K562 (cell line): Measurements from ENCODE around the gene MCCC1.

Experiments used
- CBFB ChIP-seq: sonication (generic); formaldehyde crosslinking; IDR thresholded peaks from 2 replicates; pipeline ENCODE4 v1.4.0; 2020; ENCODE audit warnings: mild to moderate bottlenecking, missing genetic modification reagents
- CSDE1 ChIP-seq, 2 experiments: fragments of 450-650 bp; IDR thresholded peaks; 2 replicates each; pipeline ENCODE4 v1.6.1; 2016; ENCODE audit warnings: mild to moderate bottlenecking in 1 of 2
- MYNN ChIP-seq, 2 experiments: sonication (generic); formaldehyde crosslinking in 1 of 2; IDR thresholded peaks; 2 replicates each; pipeline versions ENCODE4 v1.5.0 to v1.6.1; 2016 to 2020; ENCODE audit warnings: antibody characterized with exemption in 1 of 2, missing genetic modification reagents in 1 of 2
- TARDBP ChIP-seq: fragments of 450-650 bp; IDR thresholded peaks from 2 replicates; pipeline ENCODE4 v1.6.1; 2016
- ZEB2 ChIP-seq: fragments of 450-650 bp; IDR thresholded peaks from 2 replicates; pipeline ENCODE4 v1.6.1; 2016
- ZNF778 ChIP-seq: fragments of 450-650 bp; formaldehyde crosslinking; IDR thresholded peaks from 2 replicates; pipeline ENCODE4 v1.4.0; 2020; ENCODE audit warnings: mild to moderate bottlenecking, moderate library complexity
- TF ChIP-seq, protein P1 (sequence below), 3 experiments: IDR thresholded peaks in 2 of 3; conservative IDR thresholded peaks in 1 of 3; 2 replicates each; pipeline ENCODE4 v1.5.1; 2011 to 2012; ENCODE audit warnings: low read length in 3 of 3, mild to moderate bottlenecking in 3 of 3, control low read depth in 2 of 3, improper control_type of control experiment in 1 of 3, inconsistent platforms in 1 of 3, low read depth in 1 of 3, mixed read lengths in 1 of 3, moderate library complexity in 1 of 3; ENCODE audit not compliant: insufficient read depth in 2 of 3
- TF ChIP-seq, protein P2 (sequence below): sonication (generic); formaldehyde crosslinking; IDR thresholded peaks from 2 replicates; pipeline ENCODE4 v1.8.0; 2022; ENCODE audit warnings: mild to moderate bottlenecking, missing genetic modification reagents
- TF ChIP-seq, protein P3 (sequence below): sonication (generic); formaldehyde crosslinking; IDR thresholded peaks from 2 replicates; pipeline ENCODE4 v1.8.0; 2023; ENCODE audit warnings: missing genetic modification reagents, mild to moderate bottlenecking, borderline replicate concordance
- TF ChIP-seq, protein P4 (sequence below): conservative IDR thresholded peaks from 2 replicates; pipeline ENCODE4 v1.6.1; 2011; ENCODE audit warnings: low read depth, mild to moderate bottlenecking, low read length; ENCODE audit not compliant: control insufficient read depth

DNA sequence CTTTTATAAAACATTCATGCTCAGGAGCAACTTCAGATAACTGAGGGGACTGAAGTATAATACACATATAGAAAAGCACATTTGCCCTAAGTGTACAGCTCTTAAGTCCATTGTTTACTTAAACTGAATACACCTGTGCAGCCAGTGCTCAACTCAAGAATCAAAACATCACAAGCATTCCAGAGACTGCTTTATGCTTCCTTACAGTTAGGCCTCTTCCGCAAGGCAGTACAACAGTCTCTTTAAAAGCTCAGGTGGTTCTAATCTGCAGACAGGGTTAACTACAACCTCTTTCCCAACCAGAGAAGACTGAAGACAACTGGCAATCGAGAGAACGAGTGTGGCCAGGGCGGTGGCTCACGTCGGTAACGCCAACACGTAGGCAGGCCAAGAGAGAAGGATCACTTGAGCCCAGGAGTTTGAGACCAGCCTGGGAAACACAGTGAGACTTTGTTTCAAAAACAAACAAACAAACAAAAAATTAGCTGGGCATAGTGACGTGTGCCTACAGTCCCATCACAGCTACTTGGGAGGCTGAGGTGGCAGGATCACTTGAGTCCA is 16.9 kb downstream of the MCCC1 start:
- TF ChIP-seq, protein P1, sequence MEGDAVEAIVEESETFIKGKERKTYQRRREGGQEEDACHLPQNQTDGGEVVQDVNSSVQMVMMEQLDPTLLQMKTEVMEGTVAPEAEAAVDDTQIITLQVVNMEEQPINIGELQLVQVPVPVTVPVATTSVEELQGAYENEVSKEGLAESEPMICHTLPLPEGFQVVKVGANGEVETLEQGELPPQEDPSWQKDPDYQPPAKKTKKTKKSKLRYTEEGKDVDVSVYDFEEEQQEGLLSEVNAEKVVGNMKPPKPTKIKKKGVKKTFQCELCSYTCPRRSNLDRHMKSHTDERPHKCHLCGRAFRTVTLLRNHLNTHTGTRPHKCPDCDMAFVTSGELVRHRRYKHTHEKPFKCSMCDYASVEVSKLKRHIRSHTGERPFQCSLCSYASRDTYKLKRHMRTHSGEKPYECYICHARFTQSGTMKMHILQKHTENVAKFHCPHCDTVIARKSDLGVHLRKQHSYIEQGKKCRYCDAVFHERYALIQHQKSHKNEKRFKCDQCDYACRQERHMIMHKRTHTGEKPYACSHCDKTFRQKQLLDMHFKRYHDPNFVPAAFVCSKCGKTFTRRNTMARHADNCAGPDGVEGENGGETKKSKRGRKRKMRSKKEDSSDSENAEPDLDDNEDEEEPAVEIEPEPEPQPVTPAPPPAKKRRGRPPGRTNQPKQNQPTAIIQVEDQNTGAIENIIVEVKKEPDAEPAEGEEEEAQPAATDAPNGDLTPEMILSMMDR (IDR thresholded peaks at IDR 0.05 in 2 of 3, conservative IDR thresholded peaks at IDR 0.05 in 1 of 3; ENCODE audit: insufficient read depth in 2 of 3, low read depth in 1 of 3, low read length in 3 of 3): no peak
- TF ChIP-seq CSDE1 (IDR thresholded peaks at IDR 0.05) (no peak), TARDBP (no peak), ZNF778 (CRISPR knock-in tag) (no peak), CBFB (CRISPR knock-in tag) (no peak), ZEB2 (no peak), MYNN (IDR thresholded peaks at IDR 0.05) (no peak), MYNN (CRISPR knock-in tag; IDR thresholded peaks at IDR 0.05) (no peak)
- TF ChIP-seq, protein P2, sequence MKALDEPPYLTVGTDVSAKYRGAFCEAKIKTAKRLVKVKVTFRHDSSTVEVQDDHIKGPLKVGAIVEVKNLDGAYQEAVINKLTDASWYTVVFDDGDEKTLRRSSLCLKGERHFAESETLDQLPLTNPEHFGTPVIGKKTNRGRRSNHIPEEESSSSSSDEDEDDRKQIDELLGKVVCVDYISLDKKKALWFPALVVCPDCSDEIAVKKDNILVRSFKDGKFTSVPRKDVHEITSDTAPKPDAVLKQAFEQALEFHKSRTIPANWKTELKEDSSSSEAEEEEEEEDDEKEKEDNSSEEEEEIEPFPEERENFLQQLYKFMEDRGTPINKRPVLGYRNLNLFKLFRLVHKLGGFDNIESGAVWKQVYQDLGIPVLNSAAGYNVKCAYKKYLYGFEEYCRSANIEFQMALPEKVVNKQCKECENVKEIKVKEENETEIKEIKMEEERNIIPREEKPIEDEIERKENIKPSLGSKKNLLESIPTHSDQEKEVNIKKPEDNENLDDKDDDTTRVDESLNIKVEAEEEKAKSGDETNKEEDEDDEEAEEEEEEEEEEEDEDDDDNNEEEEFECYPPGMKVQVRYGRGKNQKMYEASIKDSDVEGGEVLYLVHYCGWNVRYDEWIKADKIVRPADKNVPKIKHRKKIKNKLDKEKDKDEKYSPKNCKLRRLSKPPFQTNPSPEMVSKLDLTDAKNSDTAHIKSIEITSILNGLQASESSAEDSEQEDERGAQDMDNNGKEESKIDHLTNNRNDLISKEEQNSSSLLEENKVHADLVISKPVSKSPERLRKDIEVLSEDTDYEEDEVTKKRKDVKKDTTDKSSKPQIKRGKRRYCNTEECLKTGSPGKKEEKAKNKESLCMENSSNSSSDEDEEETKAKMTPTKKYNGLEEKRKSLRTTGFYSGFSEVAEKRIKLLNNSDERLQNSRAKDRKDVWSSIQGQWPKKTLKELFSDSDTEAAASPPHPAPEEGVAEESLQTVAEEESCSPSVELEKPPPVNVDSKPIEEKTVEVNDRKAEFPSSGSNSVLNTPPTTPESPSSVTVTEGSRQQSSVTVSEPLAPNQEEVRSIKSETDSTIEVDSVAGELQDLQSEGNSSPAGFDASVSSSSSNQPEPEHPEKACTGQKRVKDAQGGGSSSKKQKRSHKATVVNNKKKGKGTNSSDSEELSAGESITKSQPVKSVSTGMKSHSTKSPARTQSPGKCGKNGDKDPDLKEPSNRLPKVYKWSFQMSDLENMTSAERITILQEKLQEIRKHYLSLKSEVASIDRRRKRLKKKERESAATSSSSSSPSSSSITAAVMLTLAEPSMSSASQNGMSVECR (CRISPR knock-in tag): no peak
- TF ChIP-seq, protein P3, sequence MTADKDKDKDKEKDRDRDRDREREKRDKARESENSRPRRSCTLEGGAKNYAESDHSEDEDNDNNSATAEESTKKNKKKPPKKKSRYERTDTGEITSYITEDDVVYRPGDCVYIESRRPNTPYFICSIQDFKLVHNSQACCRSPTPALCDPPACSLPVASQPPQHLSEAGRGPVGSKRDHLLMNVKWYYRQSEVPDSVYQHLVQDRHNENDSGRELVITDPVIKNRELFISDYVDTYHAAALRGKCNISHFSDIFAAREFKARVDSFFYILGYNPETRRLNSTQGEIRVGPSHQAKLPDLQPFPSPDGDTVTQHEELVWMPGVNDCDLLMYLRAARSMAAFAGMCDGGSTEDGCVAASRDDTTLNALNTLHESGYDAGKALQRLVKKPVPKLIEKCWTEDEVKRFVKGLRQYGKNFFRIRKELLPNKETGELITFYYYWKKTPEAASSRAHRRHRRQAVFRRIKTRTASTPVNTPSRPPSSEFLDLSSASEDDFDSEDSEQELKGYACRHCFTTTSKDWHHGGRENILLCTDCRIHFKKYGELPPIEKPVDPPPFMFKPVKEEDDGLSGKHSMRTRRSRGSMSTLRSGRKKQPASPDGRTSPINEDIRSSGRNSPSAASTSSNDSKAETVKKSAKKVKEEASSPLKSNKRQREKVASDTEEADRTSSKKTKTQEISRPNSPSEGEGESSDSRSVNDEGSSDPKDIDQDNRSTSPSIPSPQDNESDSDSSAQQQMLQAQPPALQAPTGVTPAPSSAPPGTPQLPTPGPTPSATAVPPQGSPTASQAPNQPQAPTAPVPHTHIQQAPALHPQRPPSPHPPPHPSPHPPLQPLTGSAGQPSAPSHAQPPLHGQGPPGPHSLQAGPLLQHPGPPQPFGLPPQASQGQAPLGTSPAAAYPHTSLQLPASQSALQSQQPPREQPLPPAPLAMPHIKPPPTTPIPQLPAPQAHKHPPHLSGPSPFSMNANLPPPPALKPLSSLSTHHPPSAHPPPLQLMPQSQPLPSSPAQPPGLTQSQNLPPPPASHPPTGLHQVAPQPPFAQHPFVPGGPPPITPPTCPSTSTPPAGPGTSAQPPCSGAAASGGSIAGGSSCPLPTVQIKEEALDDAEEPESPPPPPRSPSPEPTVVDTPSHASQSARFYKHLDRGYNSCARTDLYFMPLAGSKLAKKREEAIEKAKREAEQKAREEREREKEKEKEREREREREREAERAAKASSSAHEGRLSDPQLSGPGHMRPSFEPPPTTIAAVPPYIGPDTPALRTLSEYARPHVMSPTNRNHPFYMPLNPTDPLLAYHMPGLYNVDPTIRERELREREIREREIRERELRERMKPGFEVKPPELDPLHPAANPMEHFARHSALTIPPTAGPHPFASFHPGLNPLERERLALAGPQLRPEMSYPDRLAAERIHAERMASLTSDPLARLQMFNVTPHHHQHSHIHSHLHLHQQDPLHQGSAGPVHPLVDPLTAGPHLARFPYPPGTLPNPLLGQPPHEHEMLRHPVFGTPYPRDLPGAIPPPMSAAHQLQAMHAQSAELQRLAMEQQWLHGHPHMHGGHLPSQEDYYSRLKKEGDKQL (CRISPR knock-in tag): no peak
- TF ChIP-seq, protein P4, sequence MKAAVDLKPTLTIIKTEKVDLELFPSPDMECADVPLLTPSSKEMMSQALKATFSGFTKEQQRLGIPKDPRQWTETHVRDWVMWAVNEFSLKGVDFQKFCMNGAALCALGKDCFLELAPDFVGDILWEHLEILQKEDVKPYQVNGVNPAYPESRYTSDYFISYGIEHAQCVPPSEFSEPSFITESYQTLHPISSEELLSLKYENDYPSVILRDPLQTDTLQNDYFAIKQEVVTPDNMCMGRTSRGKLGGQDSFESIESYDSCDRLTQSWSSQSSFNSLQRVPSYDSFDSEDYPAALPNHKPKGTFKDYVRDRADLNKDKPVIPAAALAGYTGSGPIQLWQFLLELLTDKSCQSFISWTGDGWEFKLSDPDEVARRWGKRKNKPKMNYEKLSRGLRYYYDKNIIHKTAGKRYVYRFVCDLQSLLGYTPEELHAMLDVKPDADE: no peak
